Activated CD8-positive, alpha-beta memory T cell treated with anti-CD3 and anti-CD28 coated beads for 4 hours (primary cell): ENCODE data around the gene CNOT2.

Experiments
- DNase-seq, 2 donors: peaks; one replicate each; pipeline ENCODE4 v3.0.0-alpha.2; 2020; ENCODE audit warnings: low read depth in 2 of 2

Gene CNOT2, protein sequence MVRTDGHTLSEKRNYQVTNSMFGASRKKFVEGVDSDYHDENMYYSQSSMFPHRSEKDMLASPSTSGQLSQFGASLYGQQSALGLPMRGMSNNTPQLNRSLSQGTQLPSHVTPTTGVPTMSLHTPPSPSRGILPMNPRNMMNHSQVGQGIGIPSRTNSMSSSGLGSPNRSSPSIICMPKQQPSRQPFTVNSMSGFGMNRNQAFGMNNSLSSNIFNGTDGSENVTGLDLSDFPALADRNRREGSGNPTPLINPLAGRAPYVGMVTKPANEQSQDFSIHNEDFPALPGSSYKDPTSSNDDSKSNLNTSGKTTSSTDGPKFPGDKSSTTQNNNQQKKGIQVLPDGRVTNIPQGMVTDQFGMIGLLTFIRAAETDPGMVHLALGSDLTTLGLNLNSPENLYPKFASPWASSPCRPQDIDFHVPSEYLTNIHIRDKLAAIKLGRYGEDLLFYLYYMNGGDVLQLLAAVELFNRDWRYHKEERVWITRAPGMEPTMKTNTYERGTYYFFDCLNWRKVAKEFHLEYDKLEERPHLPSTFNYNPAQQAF

DNA sequence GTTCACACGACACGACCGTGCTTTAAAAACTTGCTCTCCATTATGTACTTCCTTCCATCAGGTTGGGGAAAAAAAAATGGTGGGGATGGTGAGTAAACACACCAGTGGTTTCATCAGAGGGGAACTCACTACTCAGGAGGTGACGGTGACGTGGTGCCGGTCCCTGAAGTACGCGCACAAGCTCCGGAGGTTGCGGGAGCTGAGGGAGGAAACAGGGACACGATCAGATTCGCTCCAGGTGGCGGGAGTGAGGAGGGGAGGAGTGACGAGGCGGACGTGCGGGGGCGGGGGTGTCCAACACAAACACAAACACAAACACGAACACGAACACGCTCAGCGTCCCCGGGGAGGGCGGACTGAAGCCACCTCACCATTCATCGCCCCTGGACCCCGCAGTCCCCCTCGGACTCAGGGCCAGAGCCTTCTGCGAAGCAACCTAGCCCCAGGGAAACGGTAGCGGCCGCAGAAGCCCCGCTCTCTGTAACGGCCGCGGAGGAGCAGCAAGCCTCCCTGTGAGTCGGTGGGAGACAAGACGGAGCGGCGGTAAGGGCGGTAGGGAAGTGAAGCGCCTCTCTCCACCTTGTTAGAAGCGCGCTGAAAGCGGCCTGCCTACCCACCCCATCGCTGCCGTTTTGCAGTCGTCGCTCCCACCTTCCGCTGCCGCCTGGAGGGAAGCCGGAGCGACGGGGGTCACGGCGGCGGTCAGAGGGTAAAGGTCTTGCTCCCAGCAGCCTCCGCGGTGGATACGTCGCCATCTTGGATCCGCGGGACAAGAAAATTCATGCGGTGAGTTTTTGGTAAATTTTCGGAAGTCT, at the start of gene CNOT2:
CNOT2 (plus strand) TSS at position 739 of the 815 bp plus-strand sequence. CDS start 34,794 bp downstream, outside the sequence.
- peak; percentile 82 to 84 for DNase-seq

DNA sequence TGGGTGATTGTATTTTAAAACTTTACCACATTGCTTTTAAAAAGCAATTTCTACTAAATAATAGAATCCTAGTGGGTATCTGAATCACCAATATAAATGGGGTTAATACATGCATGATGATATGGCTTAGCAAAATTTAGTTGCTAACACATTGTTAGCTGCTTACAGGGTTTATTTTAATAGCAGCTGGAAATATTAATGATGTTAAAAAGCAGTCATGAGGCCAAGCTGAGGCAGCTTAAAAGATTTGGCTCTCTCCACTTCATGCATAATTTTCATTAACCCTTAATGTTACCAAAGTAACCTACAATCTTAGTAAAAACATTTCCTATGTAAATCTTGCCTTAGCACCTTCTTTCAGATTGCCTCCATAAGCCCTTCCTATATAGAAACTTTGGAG, 49.2 kb upstream of the CNOT2 start:
- no peak for DNase-seq

DNA sequence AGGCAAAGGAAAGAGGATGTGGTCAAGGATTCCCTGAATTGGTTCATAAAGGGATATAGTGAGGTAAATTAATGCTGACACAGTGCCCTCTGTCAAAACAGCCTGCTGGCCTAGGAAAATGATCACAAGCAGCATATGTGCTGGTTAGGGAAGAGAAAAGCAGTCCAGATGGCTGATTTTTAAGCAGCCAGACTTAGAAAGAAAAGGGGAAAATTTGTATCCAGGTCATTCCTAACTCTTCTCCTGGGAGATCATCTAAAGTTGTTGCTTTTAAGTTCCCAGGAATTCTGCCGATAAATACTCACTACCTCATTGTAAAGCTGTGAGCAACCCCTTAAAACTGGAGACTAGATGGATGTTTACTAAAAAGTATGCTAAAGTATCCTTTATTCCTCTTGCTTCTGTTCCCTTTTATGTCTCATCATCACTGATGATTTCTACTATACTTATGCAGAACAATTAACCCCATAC, 46.4 kb upstream of the CNOT2 start:
- DNase-seq = no peak

DNA sequence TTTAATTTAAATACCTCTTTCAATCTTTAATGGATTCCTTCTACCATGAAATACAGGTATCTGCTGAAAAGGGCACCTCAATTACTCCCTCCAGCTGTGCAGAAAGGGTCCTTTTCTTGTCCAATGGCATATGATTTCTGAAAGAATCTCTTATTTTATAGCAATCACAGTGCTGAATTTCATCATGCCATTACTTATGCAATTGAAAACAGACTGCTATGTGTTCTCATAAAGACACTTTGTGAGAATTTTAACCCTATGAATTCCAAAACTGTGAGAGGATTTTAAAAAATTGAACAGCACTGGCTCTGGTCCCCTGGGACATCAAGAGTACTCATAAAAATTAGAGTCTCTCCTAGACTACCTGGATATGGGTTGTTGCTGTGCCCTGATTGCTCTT, 45.9 kb upstream of the CNOT2 start:
- DNase-seq = no peak

DNA sequence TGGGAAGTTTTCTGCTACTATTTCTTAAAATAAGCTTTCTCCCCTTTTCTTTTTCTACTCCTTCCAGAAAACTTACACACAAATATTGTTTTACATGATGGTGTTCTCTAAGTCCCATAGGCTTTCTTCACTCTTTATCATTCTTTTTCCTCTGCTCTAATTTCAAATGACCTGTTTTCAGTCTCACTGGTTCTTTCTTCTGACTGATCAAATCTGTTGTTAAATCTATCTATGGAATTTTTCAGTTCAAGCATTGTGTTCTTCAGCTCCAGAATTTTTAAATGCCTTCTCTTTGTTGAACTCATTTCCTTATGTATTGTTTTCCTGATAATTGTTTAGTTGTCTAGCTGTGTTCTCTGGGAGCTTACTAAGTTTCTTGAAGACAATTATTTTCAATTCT, 29.5 kb upstream of the CNOT2 start:
- DNase-seq = no peak

DNA sequence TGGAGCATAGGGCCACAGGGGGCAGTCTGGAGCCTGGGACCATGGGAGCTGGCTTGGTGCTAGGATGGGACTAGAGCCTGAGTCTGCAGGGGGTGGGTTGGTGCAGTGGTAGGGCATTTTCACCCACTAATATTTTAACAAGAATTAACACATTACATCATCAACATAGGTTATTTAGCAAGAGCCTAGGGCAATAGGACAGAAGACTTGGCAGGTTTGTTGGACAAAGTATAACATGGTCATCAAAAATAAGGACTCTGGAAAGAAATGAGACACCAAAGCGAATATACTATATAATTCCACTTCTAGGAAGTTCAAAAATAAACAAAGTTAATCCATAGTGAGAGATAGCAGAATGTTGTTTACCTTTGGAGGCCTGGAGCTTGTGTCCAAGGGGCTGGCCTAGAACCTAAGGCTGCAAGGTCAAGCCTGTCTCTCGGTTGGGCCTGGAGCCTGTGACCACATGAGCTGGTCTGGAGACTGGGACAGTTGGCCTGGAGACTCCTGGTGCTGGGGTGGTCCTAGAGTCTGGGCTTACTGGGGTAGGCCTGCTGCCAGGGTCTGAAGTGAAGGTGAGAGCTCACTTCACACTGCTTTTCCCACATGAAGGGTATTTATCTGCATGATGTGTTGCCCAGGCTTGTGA, 28.1 kb upstream of the CNOT2 start:
- no peak for DNase-seq

DNA sequence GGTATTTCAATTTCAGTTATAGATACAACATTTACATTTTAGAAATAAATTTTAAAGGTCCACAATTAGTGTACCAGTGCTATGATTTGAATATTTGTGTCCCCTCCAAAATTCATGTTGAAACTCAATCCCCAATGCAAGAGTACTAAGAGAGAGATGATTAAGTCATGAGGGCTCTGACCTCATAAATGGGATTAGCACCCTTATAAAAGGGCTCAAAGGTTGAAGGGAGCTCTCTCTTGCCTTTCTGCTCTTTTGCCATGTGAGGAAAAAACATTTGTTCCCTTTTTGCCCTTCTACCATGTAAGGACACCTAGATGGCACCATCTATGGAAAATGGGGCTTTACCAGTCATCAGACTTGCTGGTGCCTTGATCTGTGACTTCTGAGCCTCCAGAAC, 25.8 kb upstream of the CNOT2 start:
- no peak for DNase-seq

DNA sequence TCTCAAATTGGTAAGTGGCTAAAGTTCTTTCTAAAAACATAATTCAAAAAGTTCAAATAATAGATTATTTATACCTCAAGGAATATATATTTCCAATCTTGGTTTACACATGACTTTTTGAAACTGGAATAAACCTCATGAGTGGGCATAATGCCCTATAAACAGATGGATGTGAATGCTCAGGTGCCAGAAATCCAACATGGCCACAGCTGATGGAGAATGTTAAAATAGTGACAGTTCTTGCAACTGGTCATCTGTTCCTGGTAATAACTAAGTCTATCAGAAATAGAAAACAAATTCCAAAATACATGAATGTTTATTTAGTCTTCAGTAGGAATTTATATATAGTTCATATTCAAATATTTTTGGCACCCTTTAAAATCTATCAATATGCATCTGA, 21.6 kb upstream of the CNOT2 start:
- no peak for DNase-seq

DNA sequence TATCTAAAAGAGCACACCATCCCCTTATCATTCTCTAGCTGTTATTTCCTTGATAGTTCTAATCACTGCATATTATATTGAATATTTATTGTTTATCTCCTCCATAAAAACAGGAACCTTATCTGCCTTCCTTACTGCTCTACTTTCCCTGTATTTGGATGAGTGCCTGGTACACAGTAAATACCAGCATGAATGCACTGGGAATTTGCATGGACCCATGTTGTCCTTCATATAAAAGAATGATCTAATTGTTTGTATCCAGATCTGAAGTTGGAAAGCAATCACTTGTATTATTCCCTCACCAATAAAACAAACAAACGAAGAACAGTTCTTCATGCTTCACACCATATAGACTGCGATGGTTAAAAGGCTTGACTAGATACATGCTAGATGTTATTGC, 15.3 kb upstream of the CNOT2 start:
- no peak for DNase-seq

DNA sequence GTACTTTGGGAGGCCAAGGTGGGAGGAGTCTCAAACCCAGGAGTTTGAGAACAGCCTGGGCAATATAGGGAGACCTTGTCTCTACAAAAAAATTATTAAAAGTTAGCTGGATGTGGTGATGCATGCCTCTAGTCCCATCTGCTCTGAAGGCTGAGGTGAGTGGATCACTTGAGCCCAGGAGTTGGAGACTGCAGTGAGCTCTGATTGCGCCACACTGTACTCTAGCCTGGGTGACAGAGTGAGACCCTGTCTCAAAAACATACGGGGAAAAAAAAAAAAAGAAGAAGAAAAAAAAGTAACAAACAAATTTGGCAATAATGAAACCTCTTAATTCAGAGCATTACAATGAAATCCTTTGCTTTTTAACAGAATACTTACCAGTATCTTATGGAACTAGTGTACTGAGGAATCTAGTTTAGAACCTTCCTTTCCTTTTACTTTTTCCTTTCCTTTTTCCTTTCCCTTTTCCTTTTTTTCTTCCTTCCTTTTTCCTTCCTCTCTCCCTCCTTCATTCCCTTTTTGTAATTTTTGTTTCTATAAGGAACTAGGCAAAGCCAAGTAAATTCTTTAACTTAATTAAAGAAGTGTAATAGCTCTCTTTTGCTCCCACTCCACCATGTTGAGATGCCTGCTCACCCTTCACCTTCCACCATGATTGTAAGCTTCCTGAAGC, 12.2 kb upstream of the CNOT2 start:
- DNase-seq = no peak

DNA sequence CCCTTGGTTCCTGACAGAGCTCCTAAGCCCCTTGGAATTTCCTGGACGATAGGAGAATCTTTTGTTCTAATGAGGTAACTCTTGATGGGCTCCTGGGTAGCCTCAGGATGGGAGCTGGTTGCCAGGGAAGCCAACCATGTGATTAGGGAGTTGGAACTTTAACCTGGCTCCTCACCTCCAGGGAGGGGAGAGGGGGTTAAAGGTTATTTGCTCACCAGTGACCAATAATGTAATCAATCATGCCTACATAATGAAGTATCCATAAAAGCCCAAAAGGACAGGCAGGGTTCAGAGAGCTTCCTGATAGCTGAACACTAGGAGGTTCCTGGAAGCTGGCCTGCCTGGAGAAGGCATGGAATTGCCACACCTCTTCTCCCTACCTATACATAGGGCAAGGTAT, 6.2 kb upstream of the CNOT2 start:
- no peak for DNase-seq

- no peak for DNase-seq
Observed at GRCh38 chr12:70240673-70241072, 2.6 kb upstream of the CNOT2 start.

GRCh38 chr12:70241845-70242244, 1.4 kb upstream of the CNOT2 start:
- DNase-seq = no peak

- DNase-seq = peak; percentile 36 to 37
Observed at GRCh38 chr12:70243510-70244371, 508 bp downstream of the CNOT2 start.

GRCh38 chr12:70244409-70244808, 1.2 kb downstream of the CNOT2 start:
- no peak for DNase-seq

- DNase-seq = no peak
Observed at GRCh38 chr12:70245458-70245857, 2.2 kb downstream of the CNOT2 start.

DNA sequence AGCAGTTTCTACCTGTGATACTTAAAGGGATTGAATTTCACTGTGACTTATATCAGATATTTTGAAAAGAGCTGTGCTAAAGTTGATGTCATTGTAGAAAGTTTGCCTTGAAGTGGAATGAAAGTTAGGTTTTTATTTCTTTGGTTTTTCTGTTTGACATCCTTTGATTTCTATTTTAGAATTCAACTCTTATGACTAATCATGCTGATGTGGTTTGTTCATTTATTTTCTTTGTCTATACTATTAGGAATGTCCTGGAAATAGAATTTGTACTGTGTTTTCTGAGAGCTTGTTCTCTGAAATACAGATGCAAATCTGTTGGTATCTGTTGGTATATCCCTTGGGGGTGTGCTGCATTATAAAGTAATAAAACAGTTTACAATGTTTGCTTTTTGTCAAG, 3.3 kb downstream of the CNOT2 start:
- no peak for DNase-seq

GRCh38 chr12:70247653-70248199, 4.5 kb downstream of the CNOT2 start:
- no peak for DNase-seq

DNA sequence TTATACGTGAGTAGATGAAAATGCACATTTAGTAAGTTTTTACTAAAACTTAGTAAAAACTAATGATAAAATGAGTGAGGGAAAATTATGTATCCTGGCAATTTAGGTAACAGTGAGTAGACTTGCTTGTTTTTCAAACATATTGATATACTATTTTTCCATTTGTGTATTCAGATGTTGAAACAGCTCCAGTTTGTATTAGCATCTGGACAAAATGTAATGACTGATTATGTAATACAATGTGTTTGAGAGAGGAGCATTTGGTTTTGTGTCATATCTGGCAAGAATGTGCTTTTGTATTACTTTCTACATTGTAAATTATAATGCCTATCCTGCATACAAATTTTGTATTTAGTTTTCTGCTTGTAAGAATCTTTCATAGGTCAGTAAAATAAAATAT, 5.6 kb downstream of the CNOT2 start:
- no peak for DNase-seq

- DNase-seq = no peak
Observed at GRCh38 chr12:70249903-70250302, 6.7 kb downstream of the CNOT2 start.
